Astrocyte (in vitro differentiated cells and primary cell): ENCODE measurements around the gene AHCY. TPM values are rescaled to one million over a fixed set of nuclear protein-coding genes. Genes with fewer than 3 reads are reported as not detected.
"Not testable (repeated sequence)": the region's sequence is repeated elsewhere in the genome, so short reads cannot be mapped to it uniquely, and the experiment has no call there.

ENCODE experiments used
- DNase-seq: peaks from one replicate; pipeline ENCODE4 v3.0.0-alpha.2; 2010; ENCODE audit warnings: low read depth
- FAIRE-seq: peaks from 2 replicates; lab custom pipeline; 2011; peaks lifted over from hg19 to GRCh38; lab: Jason Lieb, UNC
- H2AFZ ChIP-seq: 2 replicates; pipeline ENCODE4 v1.6.0; 2012; ENCODE audit warnings: low read depth, low read length, inconsistent platforms
- H3K27ac ChIP-seq: 2 replicates; pipeline ENCODE4 v1.5.1; 2011; ENCODE audit warnings: low read depth, low read length, inconsistent platforms
- H3K27me3 ChIP-seq: 2 replicates; pipeline ENCODE4 v1.6.0; 2011; ENCODE audit warnings: low read length, inconsistent platforms; ENCODE audit not compliant: insufficient read depth
- H3K36me3 ChIP-seq: 2 replicates; pipeline ENCODE4 v1.5.1; 2011; ENCODE audit warnings: low read length, inconsistent platforms; ENCODE audit not compliant: insufficient read depth
- H3K4me1 ChIP-seq: 2 replicates; pipeline ENCODE4 v1.5.1; 2011; ENCODE audit warnings: low read length, inconsistent platforms; ENCODE audit not compliant: insufficient read depth
- H3K4me2 ChIP-seq: 2 replicates; pipeline ENCODE4 v1.6.0; 2012; ENCODE audit warnings: low read length, inconsistent platforms
- H3K4me3 ChIP-seq: 2 replicates; pipeline ENCODE4 v1.5.1; 2011; ENCODE audit warnings: low read depth, mild to moderate bottlenecking, low read length, inconsistent platforms; ENCODE audit not compliant: insufficient read depth
- H3K79me2 ChIP-seq: 2 replicates; pipeline ENCODE4 v1.6.0; 2012; ENCODE audit warnings: mild to moderate bottlenecking, low read length, inconsistent platforms; ENCODE audit not compliant: insufficient read depth
- H3K9ac ChIP-seq: 2 replicates; pipeline ENCODE4 v1.6.0; 2012; ENCODE audit warnings: mild to moderate bottlenecking, low read length, inconsistent platforms
- H3K9me3 ChIP-seq: 2 replicates; pipeline ENCODE4 v1.5.1; 2012; ENCODE audit warnings: low read depth, mild to moderate bottlenecking, low read length, inconsistent platforms; ENCODE audit not compliant: insufficient read depth
- H4K20me1 ChIP-seq: 2 replicates; pipeline ENCODE4 v1.6.0; 2012; ENCODE audit warnings: low read length, inconsistent platforms; ENCODE audit not compliant: insufficient read depth
- H3K27ac Mint-ChIP-seq: one replicate; pipeline ENCODE4 v1.8.0; 2021; ENCODE audit warnings: mild to moderate bottlenecking, mixed read lengths; ENCODE audit not compliant: unreplicated experiment
- H3K27me3 Mint-ChIP-seq: one replicate; pipeline ENCODE4 v1.8.0; 2021; ENCODE audit warnings: low read depth, mixed read lengths; ENCODE audit not compliant: unreplicated experiment
- H3K36me3 Mint-ChIP-seq: one replicate; pipeline ENCODE4 v1.8.0; 2021; ENCODE audit warnings: low read depth, mixed read lengths; ENCODE audit not compliant: unreplicated experiment
- H3K4me1 Mint-ChIP-seq: one replicate; pipeline ENCODE4 v1.8.0; 2021; ENCODE audit warnings: low read depth, mixed read lengths; ENCODE audit not compliant: unreplicated experiment
- H3K4me3 Mint-ChIP-seq: one replicate; pipeline ENCODE4 v1.8.0; 2021; ENCODE audit warnings: mild to moderate bottlenecking, moderate library complexity, mixed read lengths; ENCODE audit not compliant: unreplicated experiment
- H3K9me3 Mint-ChIP-seq: one replicate; pipeline ENCODE4 v1.8.0; 2021; ENCODE audit warnings: mild to moderate bottlenecking, mixed read lengths; ENCODE audit not compliant: unreplicated experiment
- CTCF ChIP-seq: IDR thresholded peaks from 2 replicates; pipeline ENCODE4 v1.5.1; 2011; ENCODE audit warnings: low read depth, mild to moderate bottlenecking, inconsistent platforms, low read length, moderate library complexity; ENCODE audit not compliant: insufficient read depth
- EZH2 ChIP-seq: IDR thresholded peaks from 2 replicates; pipeline ENCODE4 v1.6.1; 2012; ENCODE audit warnings: mild to moderate bottlenecking, low read length, inconsistent platforms; ENCODE audit not compliant: insufficient read depth
- total RNA-seq: library from RNA; stranded (reverse); gene quantifications from 2 replicates; pipeline ENCODE4 v1.2.1, GENCODE V29; 2021

Gene AHCY
- total RNA-seq, 1 donor from 2014 or later, result 203 TPM

- not testable (repeated sequence) for H3K27ac Mint-ChIP-seq, H3K4me1 Mint-ChIP-seq, H4K20me1 ChIP-seq, H3K4me3 ChIP-seq, H3K79me2 ChIP-seq, H3K4me1 ChIP-seq, H3K27ac ChIP-seq, H3K9ac ChIP-seq, H3K36me3 Mint-ChIP-seq, H3K36me3 ChIP-seq, H3K4me2 ChIP-seq, DNase-seq, H3K4me3 Mint-ChIP-seq, H3K9me3 Mint-ChIP-seq, H3K27me3 ChIP-seq, H3K9me3 ChIP-seq, H2AFZ ChIP-seq, FAIRE-seq, H3K27me3 Mint-ChIP-seq
Measured at GRCh38 chr20:34345839-34346532, 42.8 kb upstream of the AHCY start.

DNA sequence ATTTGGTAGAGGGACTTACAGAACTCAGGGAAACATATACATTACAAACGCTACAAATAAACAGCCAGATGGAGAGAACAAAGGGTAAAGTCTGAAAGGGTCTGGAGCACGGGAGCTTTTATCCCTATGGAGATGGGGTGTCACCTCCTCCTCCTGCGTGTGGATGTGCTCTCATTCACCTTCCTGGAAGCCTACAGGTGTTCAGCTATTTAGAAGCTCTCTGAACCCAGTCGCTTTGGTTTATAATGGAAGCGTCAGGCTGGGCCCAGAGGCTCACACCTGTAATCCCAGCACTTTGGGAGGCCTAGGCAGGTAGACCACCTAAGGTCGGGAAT lies 42.2 kb upstream of the AHCY start:
- Histone ChIP-seq H3K9ac (no peak overlapping the region), H3K27me3 (no peaks in the 10 kb centered on the region), H3K4me3 (no peak overlapping the region), H3K36me3 (no peaks in the 10 kb centered on the region), H3K4me2 (no peak overlapping the region), H2AFZ (no peak overlapping the region), H4K20me1 (no peaks in the 10 kb centered on the region), H3K79me2 (no peaks in the 10 kb centered on the region), H3K9me3 (no peaks in the 10 kb centered on the region), H3K27ac (no peak overlapping the region), H3K4me1 (no peaks in the 10 kb centered on the region)
- Mint-ChIP-seq H3K27me3 (no peaks in the 10 kb centered on the region), H3K27ac (no peak overlapping the region), H3K4me3 (no peak overlapping the region), H3K36me3 (no peaks in the 10 kb centered on the region), H3K9me3 (no peaks in the 10 kb centered on the region), H3K4me1 (peaks cover 2% of the 10 kb centered on the region)
- no peak for TF ChIP-seq CTCF
- DNase-seq, result no peak
- FAIRE-seq, result no peak

DNA sequence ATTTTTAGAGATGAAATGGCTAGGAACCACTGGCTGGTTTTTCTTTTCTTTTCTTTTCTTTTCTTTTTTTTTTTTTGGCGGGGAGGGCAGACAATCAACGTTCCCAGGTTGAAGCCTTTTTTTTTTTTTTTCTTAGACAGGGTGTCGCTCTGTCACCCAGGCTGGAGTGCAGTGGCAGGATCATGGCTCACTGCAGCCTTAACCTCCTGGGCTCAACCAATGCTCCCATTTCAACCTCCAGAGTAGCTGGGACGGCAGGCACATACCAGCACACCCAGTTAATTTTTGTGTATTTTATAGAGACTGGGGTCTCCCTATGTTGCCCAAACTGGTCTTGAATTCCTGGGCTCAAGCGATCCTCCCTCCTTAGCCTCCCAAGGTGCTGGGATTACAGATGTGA lies 41.1 kb upstream of the AHCY start:
- Histone ChIP-seq H3K27me3 (no peaks in the 10 kb centered on the region), H3K9ac (no peak overlapping the region), H3K27ac (no peak overlapping the region), H3K4me2 (no peak overlapping the region), H3K4me3 (no peak overlapping the region), H2AFZ (no peak overlapping the region), H3K4me1 (no peaks in the 10 kb centered on the region), H3K79me2 (no peaks in the 10 kb centered on the region), H3K9me3 (no peaks in the 10 kb centered on the region), H4K20me1 (no peaks in the 10 kb centered on the region), H3K36me3 (no peaks in the 10 kb centered on the region)
- Mint-ChIP-seq H3K36me3 (no peaks in the 10 kb centered on the region), H3K4me1 (peaks cover 2% of the 10 kb centered on the region), H3K4me3 (no peak overlapping the region), H3K9me3 (no peaks in the 10 kb centered on the region), H3K27me3 (no peaks in the 10 kb centered on the region), H3K27ac (no peak overlapping the region)
- no peak for DNase-seq
- no peak for FAIRE-seq
- no peak for TF ChIP-seq CTCF
- no peak for TF ChIP-seq EZH2
